HFFc6 (cell line): Measurements from ENCODE around the gene VEGFB. TPM values are rescaled to one million over a fixed set of nuclear protein-coding genes. Genes with fewer than 3 reads are reported as not detected.

Source experiments
- DNase-seq: peaks from one replicate; pipeline ENCODE4 v3.0.0-alpha.2; 2018
- H3K27ac Mint-ChIP-seq: 2 replicates; pipeline ENCODE4 v1.8.0; 2020; ENCODE audit warnings: mild to moderate bottlenecking, mixed read lengths
- H3K27me3 Mint-ChIP-seq: 2 replicates; pipeline ENCODE4 v1.8.0; 2021; ENCODE audit warnings: mild to moderate bottlenecking, moderate library complexity, mixed read lengths; ENCODE audit not compliant: insufficient read depth
- H3K36me3 Mint-ChIP-seq: 2 replicates; pipeline ENCODE4 v1.8.0; 2021; ENCODE audit warnings: low read depth, mixed read lengths
- H3K4me1 Mint-ChIP-seq: 2 replicates; pipeline ENCODE4 v1.8.0; 2020; ENCODE audit warnings: low read depth, mixed read lengths
- H3K4me3 Mint-ChIP-seq: 2 replicates; pipeline ENCODE4 v1.8.0; 2020; ENCODE audit warnings: mild to moderate bottlenecking, moderate library complexity, mixed read lengths
- H3K9me3 Mint-ChIP-seq: 2 replicates; pipeline ENCODE4 v1.8.0; 2020; ENCODE audit warnings: mild to moderate bottlenecking, mixed read lengths
- total RNA-seq, 6 experiments: library from RNA; stranded (reverse); fragmentation: NEBNext Ultra II Directional; extraction: Animal tissue kit (Norgen Biotek cat#: 25700); gene quantifications; 2 replicates in 1 of 6; 3 replicates in 5 of 6; pipeline ENCODE4 v1.2.3, GENCODE V29; 2021
- TF ChIP-seq, protein P1 (sequence below): fragments of 200-600 bp; sonication (generic); IDR thresholded peaks from 2 replicates; pipeline ENCODE4 v1.5.0; 2021; ENCODE audit warnings: antibody characterized with exemption, mild to moderate bottlenecking

VEGFB gene
- total RNA-seq, 6 experiments from 2014 or later = 65.1 to 80.6 (median 71.2) TPM

GRCh38 chr11:64239662-64240434 lies 5.5 kb downstream of the VEGFB start:
- TF ChIP-seq, protein P1, sequence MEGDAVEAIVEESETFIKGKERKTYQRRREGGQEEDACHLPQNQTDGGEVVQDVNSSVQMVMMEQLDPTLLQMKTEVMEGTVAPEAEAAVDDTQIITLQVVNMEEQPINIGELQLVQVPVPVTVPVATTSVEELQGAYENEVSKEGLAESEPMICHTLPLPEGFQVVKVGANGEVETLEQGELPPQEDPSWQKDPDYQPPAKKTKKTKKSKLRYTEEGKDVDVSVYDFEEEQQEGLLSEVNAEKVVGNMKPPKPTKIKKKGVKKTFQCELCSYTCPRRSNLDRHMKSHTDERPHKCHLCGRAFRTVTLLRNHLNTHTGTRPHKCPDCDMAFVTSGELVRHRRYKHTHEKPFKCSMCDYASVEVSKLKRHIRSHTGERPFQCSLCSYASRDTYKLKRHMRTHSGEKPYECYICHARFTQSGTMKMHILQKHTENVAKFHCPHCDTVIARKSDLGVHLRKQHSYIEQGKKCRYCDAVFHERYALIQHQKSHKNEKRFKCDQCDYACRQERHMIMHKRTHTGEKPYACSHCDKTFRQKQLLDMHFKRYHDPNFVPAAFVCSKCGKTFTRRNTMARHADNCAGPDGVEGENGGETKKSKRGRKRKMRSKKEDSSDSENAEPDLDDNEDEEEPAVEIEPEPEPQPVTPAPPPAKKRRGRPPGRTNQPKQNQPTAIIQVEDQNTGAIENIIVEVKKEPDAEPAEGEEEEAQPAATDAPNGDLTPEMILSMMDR = no peak

GRCh38 chr11:64240435-64241240 lies 6.3 kb downstream of the VEGFB start, which contains the start of gene FKBP2:
TSS of gene FKBP2 (plus strand) at chr11:64241095. CDS start at chr11:64242388, 1,293 bp downstream.
- Mint-ChIP-seq H3K4me1 (peaks cover 31% of the 10 kb centered on the region), H3K27me3 (peaks cover 1% of the 10 kb centered on the region; the same call in 1 of the 2 replicates)
- TF ChIP-seq, protein P1 = no peak

More at GRCh38 chr11:64239662-64240434, 5.5 kb downstream of the VEGFB start:
- peak overlapping the region; percentile 98 for H3K27ac Mint-ChIP-seq
- H3K27me3 Mint-ChIP-seq = peaks cover 1% of the 10 kb centered on the region; the same call in 1 of the 2 replicates
- no peaks in the 10 kb centered on the region for H3K9me3 Mint-ChIP-seq
- DNase-seq = no peak
- H3K4me1 Mint-ChIP-seq = peaks cover 37% of the 10 kb centered on the region
- peaks cover 11% of the 10 kb centered on the region; the same call in 1 of the 2 replicates for H3K36me3 Mint-ChIP-seq
- peak overlapping the region; percentile 90 for H3K4me3 Mint-ChIP-seq

DNA sequence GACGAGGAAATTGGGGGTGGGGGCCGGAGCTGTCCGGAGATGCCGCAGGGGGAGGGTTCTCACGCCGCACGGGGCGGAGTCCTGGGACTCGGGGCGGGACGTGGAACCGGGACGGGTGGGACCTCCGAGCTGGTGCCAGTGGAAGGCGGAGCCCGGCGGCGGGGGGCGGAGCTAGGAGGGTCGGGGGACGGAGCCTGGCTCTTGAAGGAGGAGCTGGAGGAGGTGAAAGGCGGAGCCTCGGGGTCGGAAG lies 6.8 kb downstream of the VEGFB start:
- peak overlapping the region; percentile 98 for H3K27ac Mint-ChIP-seq
- TF ChIP-seq, protein P1 = no peak
- H3K4me3 Mint-ChIP-seq = peak overlapping the region; percentile 90
- H3K9me3 Mint-ChIP-seq = no peaks in the 10 kb centered on the region
- H3K27me3 Mint-ChIP-seq = peaks cover 3% of the 10 kb centered on the region
- DNase-seq = peak; percentile 99
- H3K4me1 Mint-ChIP-seq = peaks cover 30% of the 10 kb centered on the region
- peaks cover 16% of the 10 kb centered on the region for H3K36me3 Mint-ChIP-seq

More at GRCh38 chr11:64240435-64241240, 6.3 kb downstream of the VEGFB start, which contains the start of gene FKBP2:
- Mint-ChIP-seq H3K9me3 (no peaks in the 10 kb centered on the region), H3K27ac (peak within 1 kb of the TSS; percentile 98), H3K36me3 (peaks cover 12% of the 10 kb centered on the region), H3K4me3 (peak within 1 kb of the TSS; percentile 90)
- DNase-seq = peak; percentile 94

GRCh38 chr11:64241491-64242374 lies 7.3 kb downstream of the VEGFB start:
- Mint-ChIP-seq H3K4me3 (peak overlapping the region; percentile 90), H3K27me3 (peaks cover 4% of the 10 kb centered on the region), H3K36me3 (peaks cover 16% of the 10 kb centered on the region), H3K9me3 (no peaks in the 10 kb centered on the region), H3K27ac (peak overlapping the region; percentile 98), H3K4me1 (peaks cover 30% of the 10 kb centered on the region)
- TF ChIP-seq, protein P1 = peak; percentile 7; the same call in 1 of the 2 replicates
- DNase-seq = no peak
